HEK293 (cell line): ENCODE data around the gene NSD1.
A peak's percentile ranks its signal among the peaks of the same experiment; 100 is the strongest.

ENCODE experiments used
- CTCF ChIA-PET: fragments of 350-600 bp; formaldehyde crosslinking; extraction: SDS; loops from one replicate; lab custom pipeline; 2021; ENCODE audit warnings: antibody characterized with exemption; lab: Yijun Ruan, JAX
- POLR2A ChIA-PET: fragments of 300-600 bp; formaldehyde crosslinking; extraction: SDS; loops from one replicate; lab custom pipeline; 2020; ENCODE audit warnings: antibody characterized with exemption, inconsistent platforms; lab: Yijun Ruan, JAX
- H3K27ac ChIP-seq: fragments of 200-500 bp; sonication (Bioruptor generic); 2 replicates; pipeline ENCODE4 v1.5.1; 2014; ENCODE audit warnings: low read depth, low read length, control low read depth, inconsistent platforms; ENCODE audit errors: extremely low read depth
- H3K36me3 ChIP-seq, 2 experiments: fragments of 200-500 bp in 1 of 2; sonication (Bioruptor generic) in 1 of 2; 1 replicate in 1 of 2; 2 replicates in 1 of 2; pipeline ENCODE4 v1.5.1; 2014 to 2017; ENCODE audit warnings: inconsistent platforms in 2 of 2, low read length in 2 of 2; ENCODE audit not compliant: control insufficient read depth in 2 of 2, insufficient read depth in 1 of 2
- H3K4me1 ChIP-seq: fragments of 200-500 bp; sonication (Bioruptor generic); 2 replicates; pipeline ENCODE4 v1.5.1; 2014; ENCODE audit warnings: mild to moderate bottlenecking, low read length, inconsistent platforms; ENCODE audit not compliant: control insufficient read depth, insufficient read depth
- H3K4me3 ChIP-seq: 2 replicates; pipeline ENCODE4 v1.5.1; 2011; ENCODE audit warnings: low read depth, mild to moderate bottlenecking, control low read depth, low read length, moderate library complexity
- H3K9me3 ChIP-seq: fragments of 200-500 bp; sonication (Bioruptor generic); 2 replicates; pipeline ENCODE4 v1.5.1; 2014; ENCODE audit warnings: low read depth, low read length, inconsistent platforms; ENCODE audit not compliant: control insufficient read depth, insufficient read depth
- FEZF1 ChIP-seq: fragments of 450-650 bp; formaldehyde crosslinking; IDR thresholded peaks from 2 replicates; pipeline ENCODE4 v1.5.1; 2016; ENCODE audit warnings: missing biosample characterization, missing genetic modification characterization
- TCF7L2 ChIP-seq: IDR thresholded peaks from 2 replicates; pipeline ENCODE4 v1.6.1; 2011; ENCODE audit warnings: low read depth, mild to moderate bottlenecking, inconsistent platforms, low read length, moderate library complexity, borderline replicate concordance
- YY1 ChIP-seq: fragments of 450-650 bp; formaldehyde crosslinking; IDR thresholded peaks from 2 replicates; pipeline ENCODE4 v1.5.1; 2018; ENCODE audit warnings: missing biosample characterization, missing genetic modification characterization
- ZEB2 ChIP-seq: fragments of 450-650 bp; formaldehyde crosslinking; IDR thresholded peaks from 2 replicates; pipeline ENCODE4 v1.5.1; 2016; ENCODE audit warnings: missing biosample characterization, missing genetic modification characterization
- ZFP37 ChIP-seq: fragments of 450-650 bp; formaldehyde crosslinking; IDR thresholded peaks from 2 replicates; pipeline ENCODE4 v1.5.1; 2016; ENCODE audit warnings: missing biosample characterization, missing genetic modification characterization
- ZNF132 ChIP-seq: fragments of 450-650 bp; formaldehyde crosslinking; IDR thresholded peaks from 2 replicates; pipeline ENCODE4 v1.5.1; 2017; ENCODE audit warnings: missing biosample characterization, missing genetic modification characterization, borderline replicate concordance
- ZNF2 ChIP-seq: fragments of 450-650 bp; formaldehyde crosslinking; IDR thresholded peaks from 2 replicates; pipeline ENCODE4 v1.5.1; 2016; ENCODE audit warnings: missing biosample characterization, missing genetic modification characterization
- ZNF202 ChIP-seq: fragments of 450-650 bp; formaldehyde crosslinking; IDR thresholded peaks from 2 replicates; pipeline ENCODE4 v1.5.1; 2016; ENCODE audit warnings: missing biosample characterization, missing genetic modification characterization, borderline replicate concordance
- ZNF211 ChIP-seq: fragments of 450-650 bp; formaldehyde crosslinking; IDR thresholded peaks from 2 replicates; pipeline ENCODE4 v1.5.1; 2016; ENCODE audit warnings: low read depth, missing biosample characterization, missing genetic modification characterization
- ZNF266 ChIP-seq: fragments of 450-650 bp; formaldehyde crosslinking; IDR thresholded peaks from 2 replicates; pipeline ENCODE4 v1.5.1; 2016; ENCODE audit warnings: missing biosample characterization, missing genetic modification characterization, low read depth
- ZNF324 ChIP-seq: fragments of 450-650 bp; formaldehyde crosslinking; IDR thresholded peaks from 2 replicates; pipeline ENCODE4 v1.5.1; 2016; ENCODE audit warnings: missing biosample characterization, missing genetic modification characterization
- ZNF335 ChIP-seq: fragments of 450-650 bp; formaldehyde crosslinking; conservative IDR thresholded peaks from 2 replicates; pipeline ENCODE4 v1.5.1; 2016; ENCODE audit warnings: missing biosample characterization, missing genetic modification characterization
- ZNF529 ChIP-seq: fragments of 450-650 bp; formaldehyde crosslinking; IDR thresholded peaks from 2 replicates; pipeline ENCODE4 v1.5.1; 2017; ENCODE audit warnings: missing genetic modification characterization, missing biosample characterization; ENCODE audit not compliant: insufficient replicate concordance
- ZNF561 ChIP-seq: fragments of 450-650 bp; IDR thresholded peaks from 2 replicates; pipeline ENCODE4 v1.5.1; 2018; ENCODE audit warnings: missing biosample characterization, missing genetic modification characterization, borderline replicate concordance
- ZNF600 ChIP-seq: fragments of 450-650 bp; formaldehyde crosslinking; IDR thresholded peaks from 2 replicates; pipeline ENCODE4 v1.5.1; 2016; ENCODE audit warnings: missing biosample characterization, missing genetic modification characterization
- ZNF621 ChIP-seq: fragments of 450-650 bp; formaldehyde crosslinking; IDR thresholded peaks from 2 replicates; pipeline ENCODE4 v1.5.1; 2017; ENCODE audit warnings: missing biosample characterization, missing genetic modification characterization
- ZNF623 ChIP-seq: fragments of 450-650 bp; formaldehyde crosslinking; IDR thresholded peaks from 2 replicates; pipeline ENCODE4 v1.5.1; 2016; ENCODE audit warnings: missing biosample characterization, missing genetic modification characterization
- ZNF624 ChIP-seq: fragments of 450-650 bp; formaldehyde crosslinking; IDR thresholded peaks from 2 replicates; pipeline ENCODE4 v1.5.1; 2017; ENCODE audit warnings: missing biosample characterization, missing genetic modification characterization
- ZNF654 ChIP-seq: fragments of 450-650 bp; formaldehyde crosslinking; IDR thresholded peaks from 2 replicates; pipeline ENCODE4 v1.5.1; 2016; ENCODE audit warnings: low read depth, missing biosample characterization, missing genetic modification characterization
- TF ChIP-seq, protein P1 (sequence below): fragments of 450-650 bp; formaldehyde crosslinking; IDR thresholded peaks from 2 replicates; pipeline ENCODE4 v1.5.1; 2017; ENCODE audit warnings: missing biosample characterization, missing genetic modification characterization
- TF ChIP-seq, protein P2 (sequence below): fragments of 450-650 bp; formaldehyde crosslinking; IDR thresholded peaks from 2 replicates; pipeline ENCODE4 v1.5.1; 2016; ENCODE audit warnings: missing biosample characterization, missing genetic modification characterization
- TF ChIP-seq, protein P3 (sequence below): fragments of 450-650 bp; formaldehyde crosslinking; IDR thresholded peaks from 2 replicates; pipeline ENCODE4; 2016; ENCODE audit warnings: missing biosample characterization, missing genetic modification characterization
- TF ChIP-seq, protein P4 (sequence below): fragments of 450-650 bp; formaldehyde crosslinking; IDR thresholded peaks from 2 replicates; pipeline ENCODE4 v1.5.1; 2016; ENCODE audit warnings: missing biosample characterization, missing genetic modification characterization
- TF ChIP-seq, protein P5 (sequence below): fragments of 450-650 bp; formaldehyde crosslinking; IDR thresholded peaks from 2 replicates; pipeline ENCODE4 v1.5.1; 2016; ENCODE audit warnings: missing biosample characterization, missing genetic modification characterization

NSD1 gene

DNA sequence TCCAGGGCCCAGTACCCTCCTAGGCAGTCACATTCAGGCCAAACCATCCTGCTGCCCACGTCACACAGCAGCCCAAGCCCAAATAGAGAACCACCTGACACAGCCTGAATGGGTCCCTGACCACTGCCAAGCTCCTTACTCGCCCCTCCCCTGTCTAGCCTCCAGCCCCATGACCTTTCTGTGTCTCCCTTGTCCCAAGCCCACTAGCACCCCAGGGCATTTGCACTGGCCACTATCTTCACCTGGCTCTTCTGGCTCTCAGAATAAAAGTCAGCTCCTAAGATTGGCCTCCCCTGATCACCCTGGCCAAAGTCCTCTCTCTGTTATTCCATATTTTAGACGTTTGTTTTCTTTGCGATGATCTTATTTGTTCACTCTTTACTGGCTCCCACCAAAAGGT is 26.4 kb upstream of the NSD1 start:
- Histone ChIP-seq H3K4me3 (no peak overlapping the region), H3K36me3 (no peaks in the 10 kb centered on the region)
- ChIA-PET POLR2A (no interaction called here), CTCF (interaction anchor here (1.0 to 9.3 kb wide), 4 partner anchors 20 to 447 kb away, joined by 5 to 151 read pairs (median 16); partner anchors contain the start of gene FGFR4)
- no peak for TF ChIP-seq ZNF529 (tag by site-specific recombination)
- peak; percentile 90 for TF ChIP-seq ZNF623 (tag by site-specific recombination)
- TF ChIP-seq, all 188 proteins: peak for 1
- Histone ChIP-seq H3K9me3 (no peaks in the 10 kb centered on the region), H3K27ac (no peak overlapping the region), H3K4me1 (no peaks in the 10 kb centered on the region)

DNA sequence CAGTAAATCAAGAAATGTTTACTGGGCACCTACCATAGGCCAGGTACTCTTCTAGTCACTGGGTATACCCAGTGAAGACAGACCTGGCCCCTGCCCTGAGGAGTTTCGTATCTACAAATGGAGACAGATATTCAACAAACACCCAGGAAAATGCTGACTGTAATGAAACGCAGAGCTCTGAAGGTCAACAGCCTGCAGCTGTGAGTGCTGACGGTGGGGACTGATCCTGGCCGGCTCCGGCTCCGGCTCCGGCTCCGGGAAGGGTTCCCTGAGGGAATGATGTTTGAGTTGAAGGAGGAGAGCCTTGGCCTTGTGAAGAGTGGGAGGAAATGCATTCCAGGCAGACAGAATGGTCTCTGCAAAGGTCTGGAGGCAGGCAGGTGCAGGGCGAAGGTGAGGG is 23.8 kb upstream of the NSD1 start:
- Histone ChIP-seq H3K36me3 (no peaks in the 10 kb centered on the region), H3K4me1 (no peaks in the 10 kb centered on the region), H3K27ac (no peak overlapping the region), H3K9me3 (no peaks in the 10 kb centered on the region), H3K4me3 (no peak overlapping the region)
- POLR2A ChIA-PET: no interaction called here
- TF ChIP-seq, protein P1, sequence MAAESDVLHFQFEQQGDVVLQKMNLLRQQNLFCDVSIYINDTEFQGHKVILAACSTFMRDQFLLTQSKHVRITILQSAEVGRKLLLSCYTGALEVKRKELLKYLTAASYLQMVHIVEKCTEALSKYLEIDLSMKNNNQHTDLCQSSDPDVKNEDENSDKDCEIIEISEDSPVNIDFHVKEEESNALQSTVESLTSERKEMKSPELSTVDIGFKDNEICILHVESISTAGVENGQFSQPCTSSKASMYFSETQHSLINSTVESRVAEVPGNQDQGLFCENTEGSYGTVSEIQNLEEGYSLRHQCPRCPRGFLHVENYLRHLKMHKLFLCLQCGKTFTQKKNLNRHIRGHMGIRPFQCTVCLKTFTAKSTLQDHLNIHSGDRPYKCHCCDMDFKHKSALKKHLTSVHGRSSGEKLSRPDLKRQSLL: peak; percentile 90; the same call in 1 of the 2 replicates
- TF ChIP-seq ZNF202 (tag by site-specific recombination) (no peak), YY1 (tag by site-specific recombination) (no peak)
- CTCF ChIA-PET: interaction anchor here (0.7 to 9.3 kb wide), 7 partner anchors 24 to 449 kb away, joined by 3 to 151 read pairs (median 3); no protein-coding TSS in a partner anchor

DNA sequence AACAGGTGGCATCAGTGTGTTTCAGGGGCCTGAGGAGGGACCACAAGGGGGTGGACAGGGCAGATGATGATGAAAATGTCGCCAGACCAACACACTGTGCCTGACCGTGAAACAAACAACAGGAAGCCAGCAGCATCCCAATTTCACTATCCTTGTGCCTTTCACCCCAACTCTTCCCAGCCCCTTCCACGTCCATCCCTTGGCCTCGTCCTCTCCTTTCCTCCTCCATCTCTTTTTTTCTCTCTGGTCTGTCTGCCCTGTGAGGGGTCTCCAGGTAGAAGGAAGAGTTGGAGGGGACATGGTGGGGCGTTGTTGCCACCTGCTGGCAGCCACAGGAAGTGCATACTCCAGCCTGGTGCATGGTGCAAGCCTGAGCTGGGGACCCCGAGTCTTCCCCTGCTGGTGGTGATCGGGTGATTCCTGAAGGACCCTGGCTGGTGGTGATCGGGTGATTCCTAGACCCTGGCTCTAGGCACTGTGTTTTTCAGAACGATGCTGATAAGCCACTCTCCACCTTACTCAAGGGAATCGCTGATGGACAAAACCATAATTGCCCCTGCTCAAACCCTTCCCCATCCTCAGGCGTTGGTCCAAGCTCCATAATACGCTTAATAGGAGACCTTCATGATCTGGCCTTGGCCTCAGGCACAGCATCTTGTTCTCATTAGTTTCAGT is 21.7 kb upstream of the NSD1 start:
- ChIA-PET CTCF (interaction anchor here (0.5 to 9.3 kb wide), 48 partner anchors 9 to 1382 kb away, joined by 3 to 151 read pairs (median 4); partner anchors contain the start of gene FGFR4), POLR2A (interaction anchor here (0.7 kb wide), 1 partner anchor 207 kb away, joined by 4 read pairs; no protein-coding TSS in a partner anchor)
- no peak overlapping the region for H3K27ac ChIP-seq
- no peaks in the 10 kb centered on the region for H3K4me1 ChIP-seq
- H3K9me3 ChIP-seq: no peaks in the 10 kb centered on the region
- no peak overlapping the region for H3K4me3 ChIP-seq
- no peaks in the 10 kb centered on the region for H3K36me3 ChIP-seq
- no peak for TF ChIP-seq FEZF1 (tag by site-specific recombination)
- TF ChIP-seq ZNF266: no peak
- TF ChIP-seq ZNF335: peak; percentile 52; the same call in 1 of the 2 replicates
- peak; percentile 37; the same call in 1 of the 2 replicates for TF ChIP-seq ZNF2
- TF ChIP-seq, protein P2, sequence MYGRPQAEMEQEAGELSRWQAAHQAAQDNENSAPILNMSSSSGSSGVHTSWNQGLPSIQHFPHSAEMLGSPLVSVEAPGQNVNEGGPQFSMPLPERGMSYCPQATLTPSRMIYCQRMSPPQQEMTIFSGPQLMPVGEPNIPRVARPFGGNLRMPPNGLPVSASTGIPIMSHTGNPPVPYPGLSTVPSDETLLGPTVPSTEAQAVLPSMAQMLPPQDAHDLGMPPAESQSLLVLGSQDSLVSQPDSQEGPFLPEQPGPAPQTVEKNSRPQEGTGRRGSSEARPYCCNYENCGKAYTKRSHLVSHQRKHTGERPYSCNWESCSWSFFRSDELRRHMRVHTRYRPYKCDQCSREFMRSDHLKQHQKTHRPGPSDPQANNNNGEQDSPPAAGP (tag by site-specific recombination): peak; percentile 17; the same call in 1 of the 2 replicates
- TF ChIP-seq ZFP37 (tag by site-specific recombination): peak; percentile 42; the same call in 1 of the 2 replicates
- no peak for TF ChIP-seq ZNF621
- TF ChIP-seq ZNF211 (tag by site-specific recombination): no peak
- TF ChIP-seq ZNF624 (tag by site-specific recombination): no peak
- TF ChIP-seq ZNF600 (tag by site-specific recombination): peak; percentile 50; the same call in 1 of the 2 replicates
- TF ChIP-seq, protein P3, sequence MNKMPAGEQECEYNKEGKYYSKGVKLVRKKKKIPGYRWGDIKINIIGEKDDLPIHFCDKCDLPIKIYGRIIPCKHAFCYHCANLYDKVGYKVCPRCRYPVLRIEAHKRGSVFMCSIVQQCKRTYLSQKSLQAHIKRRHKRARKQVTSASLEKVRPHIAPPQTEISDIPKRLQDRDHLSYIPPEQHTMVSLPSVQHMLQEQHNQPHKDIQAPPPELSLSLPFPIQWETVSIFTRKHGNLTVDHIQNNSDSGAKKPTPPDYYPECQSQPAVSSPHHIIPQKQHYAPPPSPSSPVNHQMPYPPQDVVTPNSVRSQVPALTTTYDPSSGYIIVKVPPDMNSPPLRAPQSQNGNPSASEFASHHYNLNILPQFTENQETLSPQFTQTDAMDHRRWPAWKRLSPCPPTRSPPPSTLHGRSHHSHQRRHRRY: no peak
- TF ChIP-seq ZNF202 (tag by site-specific recombination): no peak
- TF ChIP-seq, protein P4, sequence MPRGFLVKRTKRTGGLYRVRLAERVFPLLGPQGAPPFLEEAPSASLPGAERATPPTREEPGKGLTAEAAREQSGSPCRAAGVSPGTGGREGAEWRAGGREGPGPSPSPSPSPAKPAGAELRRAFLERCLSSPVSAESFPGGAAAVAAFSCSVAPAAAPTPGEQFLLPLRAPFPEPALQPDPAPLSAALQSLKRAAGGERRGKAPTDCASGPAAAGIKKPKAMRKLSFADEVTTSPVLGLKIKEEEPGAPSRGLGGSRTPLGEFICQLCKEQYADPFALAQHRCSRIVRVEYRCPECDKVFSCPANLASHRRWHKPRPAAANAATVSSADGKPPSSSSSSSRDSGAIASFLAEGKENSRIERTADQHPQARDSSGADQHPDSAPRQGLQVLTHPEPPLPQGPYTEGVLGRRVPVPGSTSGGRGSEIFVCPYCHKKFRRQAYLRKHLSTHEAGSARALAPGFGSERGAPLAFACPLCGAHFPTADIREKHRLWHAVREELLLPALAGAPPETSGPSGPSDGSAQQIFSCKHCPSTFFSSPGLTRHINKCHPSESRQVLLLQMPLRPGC (tag by site-specific recombination): no peak
- TF ChIP-seq ZNF324 (tag by site-specific recombination): no peak
- no peak for TF ChIP-seq ZNF561 (tag by site-specific recombination)
- TF ChIP-seq, protein P5, sequence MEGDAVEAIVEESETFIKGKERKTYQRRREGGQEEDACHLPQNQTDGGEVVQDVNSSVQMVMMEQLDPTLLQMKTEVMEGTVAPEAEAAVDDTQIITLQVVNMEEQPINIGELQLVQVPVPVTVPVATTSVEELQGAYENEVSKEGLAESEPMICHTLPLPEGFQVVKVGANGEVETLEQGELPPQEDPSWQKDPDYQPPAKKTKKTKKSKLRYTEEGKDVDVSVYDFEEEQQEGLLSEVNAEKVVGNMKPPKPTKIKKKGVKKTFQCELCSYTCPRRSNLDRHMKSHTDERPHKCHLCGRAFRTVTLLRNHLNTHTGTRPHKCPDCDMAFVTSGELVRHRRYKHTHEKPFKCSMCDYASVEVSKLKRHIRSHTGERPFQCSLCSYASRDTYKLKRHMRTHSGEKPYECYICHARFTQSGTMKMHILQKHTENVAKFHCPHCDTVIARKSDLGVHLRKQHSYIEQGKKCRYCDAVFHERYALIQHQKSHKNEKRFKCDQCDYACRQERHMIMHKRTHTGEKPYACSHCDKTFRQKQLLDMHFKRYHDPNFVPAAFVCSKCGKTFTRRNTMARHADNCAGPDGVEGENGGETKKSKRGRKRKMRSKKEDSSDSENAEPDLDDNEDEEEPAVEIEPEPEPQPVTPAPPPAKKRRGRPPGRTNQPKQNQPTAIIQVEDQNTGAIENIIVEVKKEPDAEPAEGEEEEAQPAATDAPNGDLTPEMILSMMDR (tag by site-specific recombination): peak; percentile 85
- no peak for TF ChIP-seq TCF7L2
- TF ChIP-seq ZNF654 (tag by site-specific recombination): peak; percentile 81
- no peak for TF ChIP-seq ZNF132 (tag by site-specific recombination)
- TF ChIP-seq ZEB2 (tag by site-specific recombination): peak; percentile 59; the same call in 1 of the 2 replicates
